ENCODE data around the gene SLC36A4.

DNA sequence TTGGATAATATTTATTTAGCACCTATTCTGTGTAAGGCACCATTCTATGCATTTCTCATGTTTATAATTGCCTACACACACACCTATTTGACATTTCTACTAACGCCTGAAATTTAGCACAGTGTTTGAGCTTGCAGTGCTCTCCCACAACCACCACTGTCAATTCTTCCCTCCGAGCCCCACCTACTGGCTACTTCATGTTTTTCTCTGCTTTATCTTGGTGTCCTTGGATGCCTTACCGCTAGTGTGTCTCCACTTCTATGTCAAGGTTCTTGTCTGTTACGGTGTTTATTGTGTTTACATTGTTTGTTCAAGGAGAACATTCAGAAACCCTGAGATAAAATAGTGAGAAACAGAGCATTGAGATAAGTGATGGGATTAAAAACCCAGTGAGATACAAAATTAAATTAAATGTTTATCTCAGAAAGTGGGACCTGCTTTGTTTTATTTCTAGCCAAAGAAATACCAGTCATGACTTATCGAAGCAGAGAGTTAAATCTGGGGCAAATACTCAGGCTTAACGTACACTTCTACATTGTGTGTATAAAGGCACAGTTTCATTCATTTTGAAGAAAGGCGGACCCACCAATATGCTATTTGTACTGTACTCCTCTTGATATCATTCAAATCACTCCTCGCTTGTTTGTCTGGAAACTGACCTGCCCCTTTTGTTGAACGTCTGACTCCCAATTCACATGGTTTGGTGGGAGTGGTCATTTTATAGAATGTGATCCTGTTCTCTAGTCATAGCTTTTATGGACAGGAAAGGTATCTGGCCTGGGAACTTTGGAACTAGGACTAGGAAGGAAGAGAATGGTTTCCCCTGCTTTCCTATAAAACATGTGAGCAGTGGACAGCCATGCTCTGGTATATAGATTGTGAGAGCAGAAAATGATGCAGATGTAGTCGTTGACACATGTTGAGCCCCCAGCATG, 39.2 kb upstream of the SLC36A4 start:
- TF ChIP-seq, protein P1, sequence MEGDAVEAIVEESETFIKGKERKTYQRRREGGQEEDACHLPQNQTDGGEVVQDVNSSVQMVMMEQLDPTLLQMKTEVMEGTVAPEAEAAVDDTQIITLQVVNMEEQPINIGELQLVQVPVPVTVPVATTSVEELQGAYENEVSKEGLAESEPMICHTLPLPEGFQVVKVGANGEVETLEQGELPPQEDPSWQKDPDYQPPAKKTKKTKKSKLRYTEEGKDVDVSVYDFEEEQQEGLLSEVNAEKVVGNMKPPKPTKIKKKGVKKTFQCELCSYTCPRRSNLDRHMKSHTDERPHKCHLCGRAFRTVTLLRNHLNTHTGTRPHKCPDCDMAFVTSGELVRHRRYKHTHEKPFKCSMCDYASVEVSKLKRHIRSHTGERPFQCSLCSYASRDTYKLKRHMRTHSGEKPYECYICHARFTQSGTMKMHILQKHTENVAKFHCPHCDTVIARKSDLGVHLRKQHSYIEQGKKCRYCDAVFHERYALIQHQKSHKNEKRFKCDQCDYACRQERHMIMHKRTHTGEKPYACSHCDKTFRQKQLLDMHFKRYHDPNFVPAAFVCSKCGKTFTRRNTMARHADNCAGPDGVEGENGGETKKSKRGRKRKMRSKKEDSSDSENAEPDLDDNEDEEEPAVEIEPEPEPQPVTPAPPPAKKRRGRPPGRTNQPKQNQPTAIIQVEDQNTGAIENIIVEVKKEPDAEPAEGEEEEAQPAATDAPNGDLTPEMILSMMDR (IDR thresholded peaks at IDR 0.05): peak in 3 of 6 experiments; percentile 24 to 55 (median 44)
- TF ChIP-seq POLR2A (IDR thresholded peaks at IDR 0.05): no peak

Measured in esophagus squamous epithelium (tissue), 4 donors.